Mammary epithelial cell (primary cell): ENCODE measurements around the gene KPNA4.

Experiments
- EZH2 ChIP-seq: IDR thresholded peaks from 2 replicates; pipeline ENCODE4 v1.6.1; 2012; ENCODE audit warnings: low read length, inconsistent platforms, borderline replicate concordance
- TF ChIP-seq, protein P1 (sequence below), 2 donors: IDR thresholded peaks in 1 of 2; conservative IDR thresholded peaks in 1 of 2; 2 replicates each; pipeline ENCODE4 v1.5.1; 2011 to 2012; ENCODE audit warnings: inconsistent platforms in 2 of 2, low read length in 2 of 2, mild to moderate bottlenecking in 2 of 2, control low read depth in 1 of 2, low read depth in 1 of 2; ENCODE audit not compliant: insufficient read depth in 1 of 2; ENCODE audit errors: extremely low read depth in 1 of 2

DNA sequence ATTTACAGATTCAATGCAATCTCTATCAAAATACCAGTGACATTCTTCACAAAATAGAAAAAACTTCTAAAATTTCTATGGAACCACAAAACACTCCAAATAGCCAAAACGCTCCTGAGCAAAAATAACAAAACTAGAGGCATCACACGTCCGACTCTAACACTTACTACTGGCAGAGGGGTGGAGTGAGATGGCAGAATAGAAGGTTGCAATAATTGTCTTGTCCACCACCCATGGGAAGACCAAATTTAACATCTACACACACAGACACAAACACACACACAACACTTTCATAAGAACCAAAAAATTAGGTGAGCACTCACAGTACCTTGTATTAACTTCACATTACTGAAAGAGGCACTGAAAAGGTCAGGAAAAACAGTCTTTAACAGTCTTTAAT is 21.3 kb upstream of the KPNA4 start:
- TF ChIP-seq, protein P1, sequence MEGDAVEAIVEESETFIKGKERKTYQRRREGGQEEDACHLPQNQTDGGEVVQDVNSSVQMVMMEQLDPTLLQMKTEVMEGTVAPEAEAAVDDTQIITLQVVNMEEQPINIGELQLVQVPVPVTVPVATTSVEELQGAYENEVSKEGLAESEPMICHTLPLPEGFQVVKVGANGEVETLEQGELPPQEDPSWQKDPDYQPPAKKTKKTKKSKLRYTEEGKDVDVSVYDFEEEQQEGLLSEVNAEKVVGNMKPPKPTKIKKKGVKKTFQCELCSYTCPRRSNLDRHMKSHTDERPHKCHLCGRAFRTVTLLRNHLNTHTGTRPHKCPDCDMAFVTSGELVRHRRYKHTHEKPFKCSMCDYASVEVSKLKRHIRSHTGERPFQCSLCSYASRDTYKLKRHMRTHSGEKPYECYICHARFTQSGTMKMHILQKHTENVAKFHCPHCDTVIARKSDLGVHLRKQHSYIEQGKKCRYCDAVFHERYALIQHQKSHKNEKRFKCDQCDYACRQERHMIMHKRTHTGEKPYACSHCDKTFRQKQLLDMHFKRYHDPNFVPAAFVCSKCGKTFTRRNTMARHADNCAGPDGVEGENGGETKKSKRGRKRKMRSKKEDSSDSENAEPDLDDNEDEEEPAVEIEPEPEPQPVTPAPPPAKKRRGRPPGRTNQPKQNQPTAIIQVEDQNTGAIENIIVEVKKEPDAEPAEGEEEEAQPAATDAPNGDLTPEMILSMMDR (conservative IDR thresholded peaks at IDR 0.05 in 1 of 2, IDR thresholded peaks at IDR 0.05 in 1 of 2; ENCODE audit: extremely low read depth in 1 of 2, insufficient read depth in 1 of 2, low read depth in 1 of 2, low read length in 2 of 2) = no peak
- TF ChIP-seq EZH2 = no peak
